Measurements from ENCODE around the gene POLA1. TPM values are rescaled to one million over a fixed set of nuclear protein-coding genes. Genes with fewer than 3 reads are reported as not detected.
"Not testable (repeated sequence)": the region's sequence is repeated elsewhere in the genome, so short reads cannot be mapped to it uniquely, and the experiment has no call there.

POLA1 gene
- total RNA-seq, 4 donors from 2014 or later = 1.2 to 9.1 (median 5.4) TPM

- intact Hi-C loops (cut with DNase I; ENCODE audit: low total_unique reads) = no loop called here
- TF ChIP-seq POLR2A (IDR thresholded peaks at IDR 0.05) (no peak), POLR2AphosphoS5 (IDR thresholded peaks at IDR 0.05) (no peak), EP300 (IDR thresholded peaks at IDR 0.05; ENCODE audit: low read depth) (no peak), CTCF (IDR thresholded peaks at IDR 0.05) (no peak)
- Histone ChIP-seq H3K4me1 (no peaks in the 10 kb centered on the region), H3K36me3 (no peaks in the 10 kb centered on the region), H3K27me3 (no peaks in the 10 kb centered on the region), H3K4me3 (no peak overlapping the region), H3K27ac (no peak overlapping the region), H3K9me3 (no peaks in the 10 kb centered on the region)
- DNase-seq = no peak
- WGBS, 2 donors (ENCODE audit: low coverage in 1 of 2) = 78% methylated on average over 4 to 7 of the region's 7 CpGs
- in situ Hi-C loops (cut with MboI; ENCODE audit: low pct_ligation_motif_present in 1 of 4, low pct_unique_long_range_greater_than_20kb in 1 of 4, low sequenced_read_pairs in 3 of 4) = no loop called here
Observed at GRCh38 chrX:24805201-24805600, 111.5 kb downstream of the POLA1 start.

- intact Hi-C loops (cut with DNase I; ENCODE audit: low total_unique reads); H3K36me3 ChIP-seq; H3K27ac ChIP-seq; DNase-seq; in situ Hi-C loops (cut with MboI; ENCODE audit: low pct_ligation_motif_present in 1 of 4, low pct_unique_long_range_greater_than_20kb in 1 of 4, low sequenced_read_pairs in 3 of 4); H3K27me3 ChIP-seq; H3K4me3 ChIP-seq; H3K4me1 ChIP-seq; H3K9me3 ChIP-seq: not testable (repeated sequence)
- 98% methylated on average over 2 of the region's 2 CpGs; no CpG with 5 or more reads in 1 of the 2 donors for WGBS, 2 donors (ENCODE audit: low coverage in 1 of 2)
Observed at GRCh38 chrX:24819807-24820206, 126.1 kb downstream of the POLA1 start.

GRCh38 chrX:24828147-24828546 lies 134.4 kb downstream of the POLA1 start:
- intact Hi-C loops (cut with DNase I; ENCODE audit: low total_unique reads) = no loop called here
- no peak for TF ChIP-seq EP300 (IDR thresholded peaks at IDR 0.05; ENCODE audit: low read depth)
- TF ChIP-seq POLR2AphosphoS5 (IDR thresholded peaks at IDR 0.05) = no peak
- TF ChIP-seq CTCF (IDR thresholded peaks at IDR 0.05) = no peak
- TF ChIP-seq POLR2A (IDR thresholded peaks at IDR 0.05) = no peak
- no peaks in the 10 kb centered on the region for H3K27me3 ChIP-seq
- H3K36me3 ChIP-seq = no peaks in the 10 kb centered on the region
- no peak for DNase-seq
- H3K27ac ChIP-seq = no peak overlapping the region
- H3K4me3 ChIP-seq = no peak overlapping the region
- H3K4me1 ChIP-seq = no peaks in the 10 kb centered on the region
- in situ Hi-C loops (cut with MboI; ENCODE audit: low pct_ligation_motif_present in 1 of 4, low pct_unique_long_range_greater_than_20kb in 1 of 4, low sequenced_read_pairs in 3 of 4) = no loop called here
- 70% methylated on average over 2 of the region's 2 CpGs; no CpG with 5 or more reads in 1 of the 2 donors for WGBS, 2 donors (ENCODE audit: low coverage in 1 of 2)
- H3K9me3 ChIP-seq = no peaks in the 10 kb centered on the region

- H3K36me3 ChIP-seq = no peaks in the 10 kb centered on the region
- DNase-seq = no peak
- H3K27me3 ChIP-seq = no peaks in the 10 kb centered on the region
- in situ Hi-C loops (cut with MboI; ENCODE audit: low pct_ligation_motif_present in 1 of 4, low pct_unique_long_range_greater_than_20kb in 1 of 4, low sequenced_read_pairs in 3 of 4) (no loop called here), intact Hi-C loops (cut with DNase I; ENCODE audit: low total_unique reads) (no loop called here)
- no peaks in the 10 kb centered on the region for H3K4me1 ChIP-seq
- TF ChIP-seq POLR2AphosphoS5 (IDR thresholded peaks at IDR 0.05) (no peak), EP300 (IDR thresholded peaks at IDR 0.05; ENCODE audit: low read depth) (no peak), POLR2A (IDR thresholded peaks at IDR 0.05) (no peak), CTCF (IDR thresholded peaks at IDR 0.05) (no peak)
- no peak overlapping the region for H3K4me3 ChIP-seq
- 93 to 100% methylated on average over 1 to 2 of the region's 2 CpGs for WGBS, 2 donors (ENCODE audit: low coverage in 1 of 2)
- H3K9me3 ChIP-seq = no peaks in the 10 kb centered on the region
- H3K27ac ChIP-seq = no peak overlapping the region
Observed at GRCh38 chrX:24828600-24828999, 134.9 kb downstream of the POLA1 start.

GRCh38 chrX:24833695-24834094 lies 140.0 kb downstream of the POLA1 start:
- Histone ChIP-seq H3K36me3 (no peaks in the 10 kb centered on the region), H3K4me3 (no peak overlapping the region), H3K27me3 (no peaks in the 10 kb centered on the region), H3K9me3 (no peaks in the 10 kb centered on the region), H3K27ac (no peak overlapping the region), H3K4me1 (no peaks in the 10 kb centered on the region)
- WGBS, 2 donors (ENCODE audit: low coverage in 1 of 2) = 80 to 100% methylated on average over 3 to 5 of the region's 5 CpGs
- TF ChIP-seq POLR2A (IDR thresholded peaks at IDR 0.05) = no peak
- TF ChIP-seq POLR2AphosphoS5 (IDR thresholded peaks at IDR 0.05) = no peak
- TF ChIP-seq CTCF (IDR thresholded peaks at IDR 0.05) = no peak
- TF ChIP-seq EP300 (IDR thresholded peaks at IDR 0.05; ENCODE audit: low read depth) = no peak
- in situ Hi-C loops (cut with MboI; ENCODE audit: low pct_ligation_motif_present in 1 of 4, low pct_unique_long_range_greater_than_20kb in 1 of 4, low sequenced_read_pairs in 3 of 4) (loop anchor here in 3 of 4 donors (10.0 kb wide), 1 partner anchor 311 kb away; no protein-coding TSS in a partner anchor), intact Hi-C loops (cut with DNase I; ENCODE audit: low total_unique reads) (loop anchor here (10.0 kb wide), 1 partner anchor 311 kb away; no protein-coding TSS in a partner anchor)
- no peak for DNase-seq

Data from transverse colon (tissue), 4 donors.